ENCODE results near the gene STXBP5L.
"Not testable (repeated sequence)": the region's sequence is repeated elsewhere in the genome, so short reads cannot be mapped to it uniquely, and the experiment has no call there.

Gene STXBP5L

DNA sequence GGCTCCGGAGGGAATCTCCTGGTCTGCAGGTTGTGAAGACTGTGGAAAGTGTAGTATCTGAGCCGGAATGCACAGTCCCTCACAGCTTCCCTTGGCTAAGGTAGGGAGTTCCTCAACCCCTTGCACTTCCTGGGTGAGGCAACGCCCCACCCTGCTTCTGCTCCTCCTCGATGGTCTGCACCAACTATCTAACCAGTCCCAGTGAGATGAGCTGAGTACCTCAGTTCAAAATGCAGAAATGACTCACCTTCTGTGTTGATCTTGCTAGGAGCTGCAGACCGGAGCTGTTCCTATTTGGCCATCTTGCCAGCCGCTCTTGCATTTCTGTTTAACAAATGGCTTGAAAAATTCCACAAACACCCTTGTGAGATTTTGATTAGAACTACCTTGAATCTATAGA lies 156.1 kb downstream of the STXBP5L start:
- no peak for DNase-seq

DNA sequence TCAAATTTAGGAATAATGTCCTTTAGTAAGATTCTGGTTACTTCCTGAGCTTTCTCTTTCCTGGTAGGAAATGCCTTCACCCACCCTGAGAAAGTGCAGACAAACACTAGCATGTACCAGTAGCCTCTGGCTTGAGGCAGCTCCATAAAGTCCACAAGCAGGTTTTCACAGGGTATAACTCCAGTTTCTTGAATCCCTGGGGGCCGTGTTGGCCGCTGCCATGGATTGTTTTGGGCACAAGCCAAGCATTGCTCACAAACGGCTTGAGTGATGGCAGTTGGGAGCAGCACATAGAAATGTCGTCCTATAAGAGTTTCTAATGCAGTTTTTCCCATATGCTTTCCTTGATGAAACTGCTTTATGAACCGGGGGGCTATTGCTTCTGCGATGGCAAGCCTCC lies 164.1 kb downstream of the STXBP5L start:
- no peak for DNase-seq

DNA sequence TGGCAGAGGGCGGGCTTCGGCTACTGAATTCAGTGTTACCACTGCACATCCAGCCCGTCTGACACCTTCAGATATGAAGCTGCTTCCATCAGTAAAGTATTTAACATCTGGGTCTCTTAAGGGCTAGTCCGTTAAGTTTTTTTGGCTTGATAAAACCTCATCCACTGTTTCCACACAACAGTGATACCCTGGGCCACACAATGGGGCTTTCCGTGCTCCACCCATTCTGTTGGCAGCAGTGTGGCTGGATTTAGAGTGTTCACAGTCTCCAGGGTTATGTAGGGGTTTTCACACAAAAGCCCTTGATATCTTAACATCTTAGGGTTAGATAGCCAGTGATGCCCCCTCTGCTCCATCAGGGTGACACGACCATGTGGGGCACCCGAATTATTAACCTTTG lies 165.0 kb downstream of the STXBP5L start:
- DNase-seq: no peak

DNA sequence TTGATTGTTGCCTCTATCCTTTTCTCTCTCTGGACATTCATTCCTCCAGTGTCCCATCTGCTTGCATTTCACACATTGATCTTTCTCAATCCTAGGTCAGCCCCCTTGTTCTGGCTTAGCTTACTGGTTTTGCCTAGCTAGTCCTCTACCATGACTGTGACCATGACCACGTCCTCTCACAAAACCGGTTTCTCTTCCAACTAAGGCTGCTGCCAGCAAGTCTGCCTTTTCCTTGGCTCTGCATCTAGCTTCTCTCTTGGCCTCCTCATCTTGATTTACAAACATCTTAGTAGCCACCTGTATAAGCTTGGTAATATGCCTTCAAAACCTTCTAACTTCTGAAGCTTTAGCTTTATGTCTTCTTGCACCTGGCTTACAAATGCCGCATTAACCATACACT lies 167.2 kb downstream of the STXBP5L start:
- DNase-seq: no peak

DNA sequence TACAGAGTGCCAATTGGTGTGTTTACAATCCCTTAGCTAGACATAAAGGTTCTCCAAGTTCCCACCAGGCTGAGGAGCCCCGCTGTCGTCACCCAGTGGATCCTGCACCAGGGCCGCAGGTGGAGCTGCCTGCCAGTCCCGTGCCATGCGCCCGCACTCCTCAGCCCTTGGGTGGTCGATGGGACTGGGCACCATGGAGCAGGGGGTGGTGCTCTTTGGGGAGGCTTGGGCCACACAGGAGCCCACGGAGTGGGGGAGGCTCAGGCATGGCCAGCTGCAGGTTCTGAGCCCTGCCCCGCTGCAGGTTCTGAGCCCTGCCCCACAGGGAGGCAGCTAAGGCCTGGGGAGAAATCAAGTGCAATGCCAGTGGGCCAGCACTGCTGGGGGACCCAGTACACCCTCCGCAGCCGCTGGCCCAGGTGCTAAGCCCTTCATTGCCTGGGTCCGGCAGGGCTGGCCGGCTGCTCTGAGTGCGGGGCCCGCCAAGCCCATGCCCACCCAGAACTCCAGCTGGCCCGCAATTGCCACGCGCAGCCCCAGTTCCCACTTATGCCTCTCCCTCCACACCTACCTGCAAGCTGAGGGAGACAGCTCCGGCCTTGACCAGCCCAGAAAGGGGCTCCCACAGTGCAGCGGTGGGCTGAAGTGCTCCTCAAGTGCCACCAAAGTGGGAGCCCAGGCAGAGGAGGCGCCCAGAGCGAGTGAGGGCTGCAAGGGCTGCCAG lies 170.5 kb downstream of the STXBP5L start:
- not testable (repeated sequence) for DNase-seq

DNA sequence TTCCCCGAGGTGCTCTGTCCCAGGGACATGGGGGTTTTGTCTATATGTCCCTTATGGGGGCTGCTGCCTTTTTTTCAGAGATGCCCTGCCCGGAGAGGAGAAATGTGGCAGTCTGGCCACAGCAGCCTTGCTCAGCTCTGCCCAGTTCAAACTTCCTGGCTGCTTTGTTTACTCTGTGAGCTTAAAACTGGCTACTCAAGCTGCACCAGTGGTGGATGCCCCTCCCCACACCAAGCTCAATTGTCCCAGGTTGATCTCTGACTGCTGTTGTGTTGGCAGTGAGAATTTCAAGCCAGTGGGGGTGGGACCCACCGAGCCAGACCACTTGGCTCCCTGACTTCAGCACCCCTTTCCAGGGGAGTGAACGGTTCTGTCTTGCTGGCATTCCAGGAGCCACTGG lies 188.9 kb downstream of the STXBP5L start:
- DNase-seq: no peak

DNA sequence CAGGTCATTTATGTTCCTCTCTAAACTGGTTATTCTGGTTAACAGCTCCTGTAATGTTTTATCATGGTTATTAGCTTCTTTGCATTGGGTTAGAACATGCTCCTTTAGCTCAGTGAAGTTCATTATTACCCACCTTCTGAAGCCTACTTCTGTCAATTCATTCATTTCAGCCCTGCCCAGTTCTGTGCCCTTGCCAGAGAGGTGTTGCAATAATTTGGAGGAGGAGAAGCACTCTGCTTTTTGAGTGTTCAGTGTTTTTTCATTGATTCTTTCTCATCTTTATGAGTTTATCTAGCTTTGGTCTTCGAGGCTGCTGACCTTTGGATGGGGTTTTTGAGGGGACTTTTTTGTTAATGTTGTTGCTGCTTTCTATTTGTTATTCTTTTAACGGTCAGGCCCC lies 203.1 kb downstream of the STXBP5L start:
- not testable (repeated sequence) for DNase-seq

DNA sequence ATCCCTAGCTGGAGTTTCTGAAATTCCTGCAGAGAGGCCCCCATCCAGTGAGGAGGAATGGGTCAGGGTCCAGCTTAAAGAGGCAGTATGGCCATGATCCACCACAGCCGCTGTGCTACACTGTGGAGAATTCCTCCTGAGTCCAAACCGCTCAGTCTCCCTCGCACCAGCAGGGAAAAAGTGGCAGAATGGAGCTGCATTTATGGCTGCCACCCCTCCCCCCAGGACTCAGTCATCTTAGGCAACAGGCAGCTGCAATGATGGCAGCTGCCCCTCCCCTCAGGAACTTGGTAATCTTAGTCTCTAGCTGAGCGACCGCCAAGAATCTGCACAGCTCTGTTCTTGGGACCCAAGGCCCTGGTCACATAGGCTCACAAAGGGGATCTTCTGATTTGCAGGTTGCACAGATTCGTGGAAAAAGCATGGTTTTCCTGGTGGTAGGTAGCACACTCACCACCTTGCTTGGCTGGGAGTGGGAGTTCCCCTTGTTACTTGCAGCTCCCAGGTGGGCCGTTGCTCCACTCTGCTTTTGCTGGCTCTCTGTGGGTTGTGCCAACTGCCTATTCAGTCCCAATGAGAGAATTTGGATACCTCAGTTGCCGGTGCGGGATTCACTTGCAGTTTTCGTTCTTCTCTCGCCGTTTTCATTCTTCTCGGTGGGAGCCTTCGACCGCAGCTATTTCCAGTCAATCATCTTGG lies 204.1 kb downstream of the STXBP5L start:
- no peak for DNase-seq

DNA sequence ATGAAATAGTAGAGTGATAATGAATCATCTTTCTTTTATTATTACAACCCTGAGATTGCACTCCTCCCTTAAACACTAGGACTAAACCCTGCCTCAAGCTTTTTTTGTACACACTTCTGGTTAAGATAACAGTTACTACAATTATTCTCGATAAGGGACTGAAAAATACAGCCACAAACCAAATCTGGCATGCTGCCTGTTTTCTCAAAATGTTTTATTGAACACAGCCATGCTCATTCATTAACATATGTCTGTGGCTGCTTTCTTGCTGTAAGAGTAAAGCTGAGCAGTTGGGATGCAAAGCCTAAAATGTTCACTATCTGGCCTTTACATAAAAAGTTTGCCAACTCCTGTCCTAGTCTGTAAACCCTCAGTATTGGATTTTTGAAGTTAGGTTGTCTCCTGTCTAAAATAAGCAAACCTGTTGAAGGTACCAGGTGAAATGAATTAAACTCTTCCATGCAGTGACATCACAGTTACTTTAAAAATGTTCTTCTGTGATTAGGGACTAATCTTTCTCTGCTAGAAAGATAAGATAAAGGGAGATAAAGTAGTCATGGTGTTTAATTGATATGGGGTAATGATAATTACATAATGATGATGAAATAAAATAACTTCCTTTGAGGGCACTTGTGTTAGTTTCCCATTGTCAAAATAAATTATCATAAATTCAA lies 218.2 kb downstream of the STXBP5L start:
- no peak for DNase-seq

DNA sequence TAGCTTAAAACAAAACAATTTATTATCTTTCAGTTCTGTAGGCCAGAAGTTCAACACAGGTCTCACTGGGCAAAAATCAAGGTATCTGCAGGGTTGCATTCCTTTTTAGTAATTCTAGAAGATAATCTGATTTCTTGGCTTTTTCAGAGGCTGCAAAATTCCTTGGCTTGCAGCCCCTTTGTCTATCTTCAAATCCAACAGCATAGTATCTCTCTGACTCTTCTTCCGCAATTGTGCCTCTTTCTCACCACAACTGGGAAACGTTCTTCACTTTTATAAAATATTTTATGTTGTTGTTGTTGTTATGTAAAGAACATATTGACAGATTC lies 218.7 kb downstream of the STXBP5L start:
- DNase-seq: no peak

DNA sequence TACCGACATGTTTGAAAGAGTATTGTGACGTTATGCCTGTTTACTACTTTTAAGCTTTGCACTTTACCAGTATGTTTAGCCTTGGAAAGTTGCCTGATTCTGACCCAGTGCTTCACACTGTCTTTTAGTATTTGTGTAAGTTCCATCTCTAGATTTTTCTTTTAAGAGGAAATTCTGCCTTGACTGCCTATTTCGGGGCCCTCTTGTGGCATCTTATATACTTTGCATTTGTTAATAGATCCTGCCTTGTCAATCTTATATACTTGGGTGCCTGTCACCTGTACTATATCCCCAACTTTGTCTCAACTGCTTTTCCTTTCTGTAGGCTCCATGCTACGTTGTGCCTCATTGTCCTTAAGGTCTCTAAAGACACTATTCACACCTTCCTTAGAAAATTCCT lies 244.6 kb downstream of the STXBP5L start:
- DNase-seq: no peak

DNA sequence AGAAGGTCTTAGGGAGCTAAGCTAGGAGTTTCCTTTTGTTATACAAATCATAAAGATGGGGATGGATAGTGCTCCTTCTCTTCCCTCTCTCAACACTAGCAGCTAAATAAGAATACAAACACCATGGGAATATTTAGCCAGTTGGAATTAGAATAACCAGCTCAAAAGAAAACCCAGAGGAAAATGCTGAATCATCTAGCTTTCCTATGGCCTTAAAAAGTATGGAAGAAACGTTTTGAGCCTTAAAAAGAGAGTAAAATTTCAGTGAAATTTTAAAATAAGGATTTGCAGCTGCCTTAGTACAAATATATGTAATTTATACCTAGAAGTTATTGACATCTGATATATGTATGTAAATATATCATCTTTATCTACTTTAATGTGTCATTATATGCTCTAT lies 245.8 kb downstream of the STXBP5L start:
- no peak for DNase-seq

DNA sequence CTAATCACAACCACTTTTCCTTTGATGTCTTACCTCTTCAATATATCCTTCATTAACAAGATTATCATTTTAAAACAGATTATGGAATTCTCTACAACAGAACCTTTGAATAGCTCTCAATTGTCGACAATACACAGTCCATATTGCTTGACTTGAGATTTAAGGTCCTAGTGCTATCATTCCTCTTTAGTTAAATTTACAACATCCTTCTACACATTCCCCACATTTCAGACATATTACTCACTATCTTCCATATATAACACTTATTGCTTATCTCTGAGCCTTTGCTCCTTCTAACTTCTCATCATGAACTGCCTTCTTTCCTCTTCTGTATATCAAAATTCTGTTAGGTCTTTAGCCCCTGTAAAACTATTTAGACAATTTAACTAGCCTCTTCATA lies 247.0 kb downstream of the STXBP5L start:
- no peak for DNase-seq

DNA sequence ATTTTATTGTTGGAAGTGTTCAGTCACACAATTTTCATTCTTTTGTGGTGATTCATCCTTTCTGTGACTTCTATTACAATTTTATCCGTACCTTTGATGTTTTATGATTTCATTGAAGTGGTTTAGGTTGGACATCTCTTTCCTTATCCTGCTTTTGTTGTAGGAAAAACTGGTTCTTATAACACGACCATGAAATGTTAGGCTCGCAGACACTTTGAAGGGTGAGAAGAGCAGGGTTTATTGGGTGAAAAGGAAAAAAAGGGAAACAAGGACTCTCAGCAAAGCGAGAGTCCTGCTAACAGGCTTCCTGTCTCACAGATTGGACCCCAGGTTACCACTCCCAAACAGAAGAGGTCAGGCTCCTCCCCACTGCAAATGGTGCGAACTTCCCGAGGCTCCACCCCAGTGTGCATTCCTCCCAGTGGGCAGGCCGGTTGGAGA lies 257.4 kb downstream of the STXBP5L start:
- no peak for DNase-seq

DNA sequence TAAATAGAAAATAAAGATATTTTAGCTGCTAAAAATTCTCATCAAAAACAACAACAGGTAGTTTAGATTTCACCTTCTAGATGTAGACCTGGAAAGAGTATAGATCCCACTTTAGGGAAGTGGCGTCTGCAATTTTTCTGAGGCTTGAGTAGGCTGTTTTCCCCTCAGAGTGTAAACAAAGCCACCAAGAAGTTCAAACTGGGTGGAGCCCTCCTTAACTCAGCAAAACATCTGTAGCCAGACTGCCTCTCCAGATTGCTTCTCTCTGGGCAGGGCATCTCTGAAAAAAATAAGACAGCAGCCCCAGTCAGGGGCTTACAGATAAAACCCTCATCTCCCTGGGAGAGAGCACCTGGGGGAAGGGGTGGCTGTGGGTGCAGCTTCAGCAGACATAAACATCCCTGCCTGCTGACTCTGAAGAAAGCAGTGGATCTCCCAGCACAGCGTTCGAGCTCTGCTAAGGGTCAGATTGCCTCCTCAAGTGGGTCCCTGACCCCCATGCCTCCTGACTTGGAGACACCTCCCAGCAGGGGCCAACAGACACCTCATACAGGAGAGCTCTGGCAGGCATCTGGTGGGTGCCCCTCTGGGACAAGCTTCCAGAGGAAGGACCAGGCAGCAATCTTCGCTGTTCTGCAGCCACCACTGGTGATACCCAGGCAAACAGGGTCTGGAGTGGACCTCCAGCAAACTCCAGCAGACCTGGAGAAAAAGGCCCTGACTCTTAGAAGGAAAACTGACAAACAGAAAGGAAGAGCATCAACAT lies 259.6 kb downstream of the STXBP5L start:
- DNase-seq: no peak

DNA sequence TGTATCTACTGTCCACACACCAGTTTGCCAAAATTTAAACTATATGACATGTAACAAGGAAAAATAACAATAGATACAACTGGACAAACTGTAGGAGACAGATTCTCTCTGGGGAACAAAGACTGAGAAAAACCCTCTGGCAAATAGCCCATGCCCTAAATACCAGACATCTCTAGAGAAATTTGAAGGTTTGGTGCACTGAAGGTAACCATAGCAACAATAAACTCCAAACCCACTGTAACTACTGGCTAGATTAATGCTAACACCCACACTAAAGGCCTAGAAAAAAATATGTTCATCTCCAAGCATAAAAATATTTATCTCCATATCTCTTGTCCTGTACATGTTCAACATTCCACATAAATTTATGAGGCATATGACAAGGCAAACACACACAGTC lies 267.1 kb downstream of the STXBP5L start:
- DNase-seq: no peak

DNA sequence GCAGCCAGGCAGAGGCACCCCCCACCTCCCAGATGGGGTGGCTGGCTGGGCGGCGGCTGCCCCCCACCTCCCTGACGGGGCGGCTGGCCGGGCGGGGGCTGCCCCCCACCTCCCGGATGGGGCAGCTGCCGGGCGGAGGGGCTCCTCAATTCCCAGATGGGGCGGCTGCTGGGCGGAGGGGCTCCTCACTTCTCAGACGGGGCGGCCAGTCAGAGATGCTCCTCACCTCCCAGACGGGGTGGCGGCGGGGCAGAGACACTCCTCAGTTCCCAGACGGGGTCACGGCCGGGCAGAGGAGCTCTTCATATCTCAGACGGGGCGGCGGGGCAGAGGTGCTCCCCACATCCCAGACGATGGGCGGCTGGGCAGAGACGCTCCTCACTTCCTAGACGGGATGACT lies 282.6 kb downstream of the STXBP5L start:
- DNase-seq: not testable (repeated sequence)

DNA sequence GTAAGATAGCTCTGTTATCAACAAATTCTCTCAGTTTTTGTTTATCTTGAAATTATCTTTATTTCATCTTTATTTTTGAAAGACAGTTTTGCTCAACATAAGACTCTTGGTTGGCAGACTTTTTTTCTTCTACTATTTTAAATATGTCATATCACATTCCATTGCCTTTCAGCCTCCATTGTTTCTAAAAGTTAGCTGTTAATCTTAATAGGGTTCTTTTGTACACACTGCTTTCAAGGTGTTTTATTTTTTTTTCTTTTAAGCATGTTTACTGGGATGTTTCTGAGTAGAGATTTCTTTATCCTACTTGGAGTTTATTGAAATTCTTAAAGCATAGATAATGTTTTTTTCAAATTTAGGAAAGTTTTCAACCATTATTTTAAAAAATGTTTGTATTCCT lies 294.6 kb downstream of the STXBP5L start:
- DNase-seq: no peak

DNA sequence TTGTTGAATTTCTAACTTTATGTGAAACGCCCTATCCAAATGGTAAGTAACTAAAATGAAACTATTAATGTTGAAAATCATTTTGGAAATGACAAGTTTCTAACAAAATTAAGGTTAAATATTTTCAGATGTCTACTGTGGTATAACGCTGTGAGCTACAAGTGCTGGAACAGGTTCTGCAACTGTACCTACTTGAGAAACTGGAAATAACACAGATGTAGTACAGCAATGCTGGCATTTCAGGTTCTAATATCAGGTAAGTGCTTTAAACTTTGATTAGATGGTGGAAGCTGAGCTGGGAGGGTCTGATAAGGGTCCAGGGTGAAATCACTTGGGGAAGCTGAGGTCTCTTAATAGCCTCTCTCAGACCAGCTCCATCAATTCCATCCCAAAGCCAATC lies 315.1 kb downstream of the STXBP5L start:
- no peak for DNase-seq

DNA sequence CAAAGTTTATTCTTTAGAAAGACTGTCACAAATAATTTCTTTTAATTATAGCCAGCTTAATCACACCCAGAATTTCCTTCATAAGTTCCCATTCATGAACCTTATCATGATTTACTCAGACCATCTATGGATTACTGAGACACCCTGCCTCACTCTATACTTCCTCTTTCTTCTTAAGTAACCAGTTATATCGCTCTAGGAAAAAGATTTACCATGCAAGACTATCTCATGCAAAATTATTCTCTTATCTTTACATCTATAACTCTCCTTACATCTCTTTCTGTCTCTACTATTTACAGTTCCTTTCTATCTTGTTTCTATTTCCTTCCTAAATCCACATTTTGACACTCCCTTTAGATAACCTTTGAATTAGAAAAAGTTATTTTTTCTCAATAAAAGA lies 321.0 kb downstream of the STXBP5L start:
- no peak for DNase-seq

DNA sequence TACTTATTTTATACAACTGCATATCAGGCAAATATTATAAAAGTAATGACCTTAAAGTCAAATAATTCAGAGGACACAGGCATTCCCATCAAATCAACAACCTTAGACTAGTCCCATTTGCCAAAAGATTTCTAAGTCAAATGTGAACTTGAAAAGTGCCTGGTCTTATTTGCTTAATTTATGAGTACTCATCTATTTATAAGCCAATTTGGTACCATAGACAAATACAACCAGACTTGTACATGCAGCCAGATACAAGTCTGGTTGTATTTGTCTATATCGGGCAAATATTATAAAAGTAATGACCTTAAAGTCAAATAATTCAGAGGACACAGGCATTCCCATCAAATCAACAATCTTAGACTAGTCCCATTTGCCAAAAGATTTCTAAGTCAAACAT lies 322.2 kb downstream of the STXBP5L start:
- DNase-seq: not testable (repeated sequence)

DNA sequence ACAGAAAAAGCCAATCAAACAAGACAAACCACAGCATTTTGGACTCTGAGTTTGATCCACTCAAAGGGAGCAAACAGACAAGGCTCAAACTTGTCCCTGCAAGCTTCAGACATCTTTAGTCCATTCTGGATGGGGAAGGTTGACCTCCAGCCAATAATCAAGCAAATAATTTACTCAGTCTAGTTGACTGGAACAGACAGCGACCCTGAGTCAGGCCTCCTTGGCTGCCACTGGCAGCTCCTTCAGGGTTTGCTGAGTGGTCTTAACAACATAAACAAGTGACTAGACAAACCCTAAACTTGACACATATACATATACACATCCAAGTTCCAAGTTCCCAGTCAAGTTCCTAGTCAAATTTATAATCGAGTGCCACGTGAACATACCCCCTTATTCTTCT lies 323.9 kb downstream of the STXBP5L start:
- no peak for DNase-seq

Data from NCI-H2029 (cell line).